K562 (cell line): ENCODE data around the gene CDH2. TPM values are rescaled to one million over a fixed set of nuclear protein-coding genes. Genes with fewer than 3 reads are reported as not detected.

ENCODE experiments used
- CCNT2 ChIP-seq: IDR thresholded peaks from 2 replicates; pipeline ENCODE4 v1.6.1; 2011; ENCODE audit warnings: borderline replicate concordance, low read depth, mild to moderate bottlenecking, moderate library complexity, mixed read lengths, low read length; ENCODE audit not compliant: insufficient read length; ENCODE audit errors: extremely low read depth
- DNMT1 ChIP-seq: fragments of 450-650 bp; IDR thresholded peaks from 2 replicates; pipeline ENCODE4 v1.6.1; 2016; ENCODE audit warnings: antibody characterized with exemption, mild to moderate bottlenecking
- ETS2 ChIP-seq: IDR thresholded peaks from 2 replicates; pipeline ENCODE4 v1.6.1; 2016; ENCODE audit warnings: borderline replicate concordance, missing genetic modification characterization, mild to moderate bottlenecking, moderate library complexity, missing compliant biosample characterization; ENCODE audit not compliant: poor library complexity, severe bottlenecking
- FOXP1 ChIP-seq: sonication (generic); formaldehyde crosslinking; IDR thresholded peaks from 2 replicates; pipeline ENCODE4 v1.8.0; 2022; ENCODE audit warnings: mild to moderate bottlenecking, missing genetic modification reagents
- GTF3C2 ChIP-seq: IDR thresholded peaks from 3 replicates; pipeline ENCODE4 v1.6.1; 2011; ENCODE audit warnings: borderline replicate concordance, mild to moderate bottlenecking, moderate library complexity; ENCODE audit not compliant: insufficient read length; ENCODE audit errors: extremely low read depth
- MGA ChIP-seq: fragments of 450-650 bp; IDR thresholded peaks from 2 replicates; pipeline ENCODE4 v1.6.1; 2016; ENCODE audit warnings: mild to moderate bottlenecking, moderate library complexity
- SMAD2 ChIP-seq: fragments of 150-350 bp; IDR thresholded peaks from 2 replicates; pipeline ENCODE4 v1.6.1; 2014; ENCODE audit warnings: low read depth, mild to moderate bottlenecking, low read length
- TBP ChIP-seq: optimal IDR thresholded peaks from 2 replicates; pipeline ENCODE3; 2011; ENCODE audit warnings: low read depth, low read length, improper control_type of control experiment
- THRB ChIP-seq: fragments of 450-650 bp; formaldehyde crosslinking; conservative IDR thresholded peaks from 2 replicates; pipeline ENCODE4 v1.4.0; 2022; ENCODE audit warnings: mild to moderate bottlenecking, missing genetic modification characterization
- ZKSCAN8 ChIP-seq: fragments of 200-800 bp; sonication (Bioruptor generic); IDR thresholded peaks from 2 replicates; pipeline ENCODE4 v1.6.1; 2016; ENCODE audit warnings: missing genetic modification characterization, missing compliant biosample characterization
- ZNF707 ChIP-seq: fragments of 250-450 bp; sonication (Bioruptor Pico); conservative IDR thresholded peaks from 2 replicates; pipeline ENCODE4 v1.8.0; 2022; ENCODE audit warnings: inconsistent platforms, mild to moderate bottlenecking, moderate library complexity
- polyA plus RNA-seq, 8 experiments: library from polyadenylated mRNA; depleted of rRNA in 4 of 8; stranded (reverse) in 5 of 8; unstranded in 3 of 8; fragments of >200 nt; fragmentation: Nextera tagmentation in 2 of 8; fragmentation: Illumina TruSeq in 1 of 8; extraction: Ambion mirVana in 2 of 8; extraction: Trizol in 1 of 8; gene quantifications; 2 replicates each; pipeline versions ENCODE4 v1.2.1 to v1.2.3, GENCODE V29; 2011 to 2014; ENCODE audit warnings: inconsistent platforms in 1 of 8, missing spikeins in 1 of 8
- total RNA-seq, 7 experiments: library from RNA; depleted of rRNA in 6 of 7; stranded (reverse); fragments of >200 nt in 6 of 7; fragmentation: Illumina TruSeq in 2 of 7; extraction: Trizol in 2 of 7; gene quantifications; 2 replicates each; pipeline versions ENCODE4 v1.2.1 to v1.2.3, GENCODE V29; 2011 to 2021; ENCODE audit warnings: low replicate concordance in 1 of 7

Gene CDH2
- total and polyA plus RNA-seq, 9 of the 15 experiments (the other 6 are each of a cell fraction or from before 2014, with no cell fraction given): 0.04 TPM; not detected in 8

GRCh38 chr18:28175930-28176697 lies 816 bp downstream of the CDH2 start (continued):
- TF ChIP-seq GTF3C2: no peak
- TF ChIP-seq ETS2 (tag): no peak
- TF ChIP-seq ZNF707 (CRISPR knock-in tag): no peak
- no peak for TF ChIP-seq DNMT1
- no peak for TF ChIP-seq TBP
- TF ChIP-seq ZKSCAN8 (CRISPR knock-in tag): no peak
- TF ChIP-seq MGA: no peak
- TF ChIP-seq CCNT2: no peak
- no peak for TF ChIP-seq SMAD2
- TF ChIP-seq THRB (CRISPR knock-in tag): no peak
- no peak for TF ChIP-seq FOXP1
